Left cardiac atrium (tissue), 4 donors: Measurements from ENCODE around the gene OXLD1. TPM values are rescaled to one million over a fixed set of nuclear protein-coding genes. Genes with fewer than 3 reads are reported as not detected.

Experiments used
- ATAC-seq, 2 donors: fragments of 200-7000 bp; cut with Tn5 transposase; one replicate each; pipeline ENCODE4 v1.9.1; 2020; ENCODE audit warnings: mild to moderate bottlenecking in 2 of 2, moderate library complexity in 2 of 2
- DNase-seq: peaks from one replicate; pipeline ENCODE4 v3.0.0-alpha.2; 2020
- intact Hi-C, 2 donors: fragments of 100-400 bp; cut with DNase I; formaldehyde crosslinking; loops; one replicate each; pipeline versions ENCODE4 v1.14.1 to v1.15.1; 2022 to 2023
- long read RNA-seq: library from polyadenylated mRNA; unstranded; transcript quantifications from one replicate; pipeline ENCODE4 v2.0.0, GENCODE V29; 2021
- total RNA-seq, 2 donors: library from RNA; stranded (reverse); fragmentation: NEBNext Ultra II Directional; extraction: Animal tissue kit (Norgen Biotek cat#: 25700); gene quantifications; one replicate each; pipeline ENCODE4 v1.2.1, GENCODE V29; 2021
- donor health status: DM: no; HTN: yes; CAD: no.
- donor health status: DM: no; HTN: yes; CAD: no; lungs with severe emphysema.
- donor health status: DM: yes; HTN: yes; CAD: no.
- donor health status: Dilated cardiomyopathy.

The OXLD1 gene
- total RNA-seq = 10 to 100 TPM; 20.9 to 23.6 TPM
- long read RNA-seq, transcript OXLD1-206 (1 exons, 1,600 nt) = major isoform, 27 of 30 reads
- long read RNA-seq, partial matches to known transcripts = 0 of 30 reads
- long read RNA-seq, other reads (novel, unspliced or antisense) = 0 of 30 reads

DNA sequence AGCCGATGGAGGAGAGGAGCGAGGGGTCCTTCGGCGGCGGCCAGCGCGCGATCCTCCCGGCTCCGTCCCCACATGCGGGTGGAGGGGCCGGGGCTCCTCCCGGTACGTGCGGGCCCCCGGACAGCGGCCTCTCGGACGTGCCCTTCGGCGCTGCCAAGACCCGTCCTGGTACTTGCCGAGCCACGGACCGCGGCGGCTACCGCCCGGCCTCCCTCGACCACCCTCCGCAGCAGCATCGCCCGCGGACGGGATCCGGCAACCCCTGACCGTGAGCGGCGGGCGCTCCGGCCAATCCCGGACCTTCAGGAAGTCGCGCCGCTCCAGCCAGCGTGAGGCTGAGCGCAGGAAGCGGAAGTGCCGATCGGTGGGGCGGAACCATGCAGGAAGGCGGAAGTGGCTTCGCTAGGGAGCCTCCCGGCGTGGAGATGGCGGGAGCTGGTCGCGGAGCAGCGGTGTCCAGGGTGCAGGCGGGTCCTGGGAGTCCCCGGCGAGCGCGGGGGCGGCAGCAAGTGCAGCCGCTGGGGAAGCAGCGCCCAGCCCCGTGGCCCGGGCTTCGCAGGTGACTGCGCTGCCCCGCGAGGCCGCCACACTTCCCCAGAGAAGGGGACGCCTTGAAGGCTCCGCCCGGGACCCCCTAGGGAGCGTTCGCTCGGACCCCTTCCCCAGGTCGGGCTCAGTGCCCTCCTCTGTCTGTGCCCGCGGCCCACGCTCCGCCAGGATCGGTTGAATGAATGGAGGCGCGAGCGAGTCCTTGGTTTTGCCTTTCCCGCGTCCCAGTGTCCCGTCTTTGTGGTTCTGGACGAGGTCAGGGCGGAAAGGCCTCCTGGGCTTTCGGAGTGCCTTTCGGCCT is at the start of gene OXLD1, which contains the start of gene CCDC137:
Gene OXLD1, minus strand, starts transcription at position 264 of the 850 bp plus-strand sequence. Its CDS starts 28 bp downstream, at position 236.
Gene CCDC137, plus strand, starts transcription at position 396 of the 850 bp plus-strand sequence. Its CDS starts 30 bp downstream, at position 426.
- ATAC-seq = peak; percentile 98 to 99
- peak; percentile 98 for DNase-seq
- intact Hi-C loops = no loop called here

GRCh38 chr17:81715107-81715871 is 48.9 kb upstream of the OXLD1 start:
- intact Hi-C loops = no loop called here
- ATAC-seq = no peak

DNA sequence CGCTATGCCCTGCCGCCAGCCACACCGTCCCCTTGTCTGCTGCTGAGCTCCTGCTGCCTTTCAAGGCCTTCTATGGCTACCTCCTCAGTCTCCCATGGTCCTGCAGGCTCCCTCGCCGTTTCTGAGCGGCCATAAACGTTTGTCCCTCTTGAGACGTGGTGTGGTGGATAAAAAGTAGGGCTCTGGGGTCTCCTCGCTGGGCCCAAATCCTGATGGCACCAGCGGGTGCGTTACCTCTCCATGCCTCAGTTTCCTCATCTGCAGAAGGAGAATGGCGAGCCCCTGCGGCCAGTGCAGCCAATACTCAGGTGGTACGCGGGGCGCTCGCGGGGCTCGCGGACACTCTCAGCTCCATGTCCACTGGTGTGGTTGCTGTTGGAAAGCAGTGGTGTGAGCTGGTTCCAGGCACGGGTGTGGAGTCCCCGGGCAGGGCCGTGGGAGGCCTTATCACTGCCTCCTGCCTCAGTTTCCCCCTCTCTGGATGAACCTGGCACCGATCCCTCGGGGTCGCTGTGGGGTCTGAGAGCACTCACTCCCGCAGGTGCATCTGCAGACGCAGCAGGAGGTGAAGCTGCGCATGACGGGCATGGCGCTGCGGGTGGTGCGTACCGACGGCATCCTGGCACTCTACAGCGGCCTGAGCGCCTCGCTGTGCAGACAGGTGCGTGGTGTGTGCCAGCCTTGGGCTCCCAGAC is 48.2 kb upstream of the OXLD1 start:
- intact Hi-C loops = no loop called here
- ATAC-seq (no peak), DNase-seq (no peak)

More at GRCh38 chr17:81715107-81715871, 48.9 kb upstream of the OXLD1 start:
- DNase-seq = no peak

DNA sequence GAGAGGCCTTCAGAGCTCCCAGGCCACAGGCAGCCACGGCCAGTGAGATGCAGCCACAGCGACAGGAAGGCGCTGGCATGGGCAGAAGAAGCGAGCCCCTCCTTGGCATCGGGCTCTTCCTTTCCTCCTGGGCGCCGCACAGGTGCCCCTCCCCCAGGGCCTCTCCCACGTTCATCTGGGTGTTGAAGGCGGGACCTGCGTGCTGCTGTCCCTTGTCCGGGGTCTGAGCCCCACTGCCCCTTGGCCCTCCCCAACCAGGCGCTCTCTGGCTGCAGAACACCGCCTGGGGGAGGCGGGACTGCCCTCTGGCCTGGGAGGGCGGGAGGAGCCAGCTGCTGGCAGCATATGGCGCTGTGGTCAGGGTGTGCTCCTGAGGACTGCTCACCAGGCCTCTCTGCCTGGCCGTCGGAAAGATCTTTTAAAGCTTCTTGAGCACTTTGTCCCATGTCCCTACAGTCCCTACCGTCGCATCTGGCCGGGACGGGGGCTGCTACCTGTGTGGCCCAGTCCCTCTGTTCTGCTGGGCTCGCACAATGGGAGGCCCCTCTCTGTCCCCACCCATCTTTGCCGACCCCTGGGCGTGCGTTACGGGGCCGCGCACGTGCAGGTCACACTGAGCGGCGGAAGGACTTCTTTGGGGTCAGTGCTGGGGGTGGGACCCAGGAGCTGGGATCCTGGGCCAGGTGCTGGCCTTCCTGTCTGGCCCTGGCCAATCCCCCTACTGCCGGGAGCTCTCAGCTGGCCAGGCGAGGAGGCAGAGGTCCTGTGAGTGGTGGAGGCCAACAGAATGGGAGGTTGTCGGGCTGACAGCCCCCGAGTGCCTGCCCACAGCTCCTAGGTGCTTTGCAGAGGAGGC is 47.4 kb upstream of the OXLD1 start:
- ATAC-seq = peak in 1 of 2 donors; percentile 21
- intact Hi-C loops = no loop called here
- no peak for DNase-seq

GRCh38 chr17:81713004-81713555 is 46.7 kb upstream of the OXLD1 start:
- ATAC-seq (no peak), DNase-seq (no peak)
- intact Hi-C loops = no loop called here

GRCh38 chr17:81712468-81713003 is 46.1 kb upstream of the OXLD1 start:
- DNase-seq (no peak), ATAC-seq (peak; percentile 10 to 32)
- intact Hi-C loops = no loop called here

- intact Hi-C loops = no loop called here
- DNase-seq = peak; percentile 74
- peak; percentile 87 for ATAC-seq
Measured at GRCh38 chr17:81711814-81712467, 45.5 kb upstream of the OXLD1 start, which contains the start of gene SLC25A10. Gene SLC25A10 (plus strand): TSS chr17:81712284. CDS start chr17:81712427, 143 bp downstream.

GRCh38 chr17:81710514-81711308 is 44.3 kb upstream of the OXLD1 start:
- intact Hi-C loops = no loop called here
- peak in 1 of 2 donors; percentile 14 for ATAC-seq
- no peak for DNase-seq

DNA sequence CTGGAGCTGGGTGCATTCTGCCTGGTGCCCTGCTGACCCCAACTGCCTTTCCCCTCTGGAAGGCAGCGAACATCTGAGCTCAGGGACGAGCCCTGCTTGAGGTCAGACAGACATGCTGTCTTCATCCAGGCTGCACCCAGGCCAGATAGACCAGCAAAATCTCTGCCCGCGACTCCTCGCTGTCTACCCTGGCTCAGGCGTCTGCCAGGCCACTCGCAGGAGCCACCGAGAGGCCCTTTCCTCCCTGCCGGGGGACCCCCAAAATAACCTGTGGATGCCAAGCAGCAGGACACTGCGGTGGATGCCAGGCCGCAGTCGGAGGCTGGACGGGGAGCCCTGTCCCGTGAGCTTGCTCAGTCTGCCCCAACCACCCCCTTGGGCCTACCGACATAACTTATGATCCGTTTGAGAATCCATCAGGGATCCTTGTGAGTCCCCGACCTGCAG is 42.4 kb upstream of the OXLD1 start:
- ATAC-seq = no peak
- no peak for DNase-seq
- intact Hi-C loops = no loop called here

- no peak for DNase-seq
- intact Hi-C loops = no loop called here
- no peak for ATAC-seq
Measured at GRCh38 chr17:81707725-81708646, 41.6 kb upstream of the OXLD1 start.

- intact Hi-C loops = no loop called here
- ATAC-seq (no peak), DNase-seq (no peak)
Measured at GRCh38 chr17:81706757-81707624, 40.6 kb upstream of the OXLD1 start.

GRCh38 chr17:81706232-81706611 is 39.8 kb upstream of the OXLD1 start:
- DNase-seq (no peak), ATAC-seq (no peak)
- intact Hi-C loops = no loop called here

DNA sequence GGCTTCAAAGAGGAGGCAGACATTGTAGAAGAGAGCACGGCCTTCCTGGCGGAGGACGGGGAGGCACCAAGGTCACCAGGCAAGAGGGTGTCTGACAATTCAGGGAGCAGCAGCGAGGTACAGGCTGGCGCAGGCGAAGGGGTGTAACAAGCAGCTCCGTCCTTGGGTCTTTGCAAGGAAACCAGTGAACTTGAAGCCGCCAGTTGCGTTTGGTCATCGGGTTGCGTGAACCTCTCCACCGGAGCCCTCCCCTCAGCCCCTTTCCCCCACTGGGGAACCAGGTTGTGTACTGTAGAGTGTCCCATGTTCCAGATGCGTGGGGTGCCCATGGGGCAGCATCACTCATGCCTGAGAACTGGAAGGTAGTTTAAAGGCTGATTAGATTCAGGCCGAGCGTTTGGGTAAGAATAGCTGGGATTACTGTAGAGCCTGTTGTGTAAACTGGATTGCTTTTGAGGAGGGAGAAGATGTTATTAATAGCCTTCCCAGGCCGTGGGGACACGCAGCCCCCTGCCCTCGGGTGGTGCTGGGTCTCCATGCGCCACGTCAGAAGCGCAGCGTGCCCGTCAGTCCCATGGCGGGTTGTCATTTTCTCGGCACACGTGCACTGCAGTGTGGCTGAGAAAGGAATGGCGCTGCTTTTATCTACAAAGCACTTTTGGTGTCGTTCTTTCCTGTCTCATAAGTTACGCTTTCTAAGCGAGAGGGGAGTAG is 39.3 kb upstream of the OXLD1 start:
- intact Hi-C loops = no loop called here
- ATAC-seq (no peak), DNase-seq (no peak)
